Umbilical cord (tissue), 2 donors: Measurements from ENCODE around the gene SLC9A5. TPM values are rescaled to one million over a fixed set of nuclear protein-coding genes. Genes with fewer than 3 reads are reported as not detected.

Source experiments
- DNase-seq: peaks from one replicate; pipeline ENCODE4 v3.0.0-alpha.2; 2015; ENCODE audit warnings: low spot score
- total RNA-seq: library from RNA; depleted of rRNA; stranded (reverse); fragments of >200 nt; gene quantifications from one replicate; pipeline ENCODE4 v1.2.3, GENCODE V29; 2014; ENCODE audit warnings: low replicate concordance; ENCODE audit not compliant: insufficient read depth

Gene SLC9A5
- total RNA-seq, 1 donor from 2014 or later = 1.2 TPM

DNA sequence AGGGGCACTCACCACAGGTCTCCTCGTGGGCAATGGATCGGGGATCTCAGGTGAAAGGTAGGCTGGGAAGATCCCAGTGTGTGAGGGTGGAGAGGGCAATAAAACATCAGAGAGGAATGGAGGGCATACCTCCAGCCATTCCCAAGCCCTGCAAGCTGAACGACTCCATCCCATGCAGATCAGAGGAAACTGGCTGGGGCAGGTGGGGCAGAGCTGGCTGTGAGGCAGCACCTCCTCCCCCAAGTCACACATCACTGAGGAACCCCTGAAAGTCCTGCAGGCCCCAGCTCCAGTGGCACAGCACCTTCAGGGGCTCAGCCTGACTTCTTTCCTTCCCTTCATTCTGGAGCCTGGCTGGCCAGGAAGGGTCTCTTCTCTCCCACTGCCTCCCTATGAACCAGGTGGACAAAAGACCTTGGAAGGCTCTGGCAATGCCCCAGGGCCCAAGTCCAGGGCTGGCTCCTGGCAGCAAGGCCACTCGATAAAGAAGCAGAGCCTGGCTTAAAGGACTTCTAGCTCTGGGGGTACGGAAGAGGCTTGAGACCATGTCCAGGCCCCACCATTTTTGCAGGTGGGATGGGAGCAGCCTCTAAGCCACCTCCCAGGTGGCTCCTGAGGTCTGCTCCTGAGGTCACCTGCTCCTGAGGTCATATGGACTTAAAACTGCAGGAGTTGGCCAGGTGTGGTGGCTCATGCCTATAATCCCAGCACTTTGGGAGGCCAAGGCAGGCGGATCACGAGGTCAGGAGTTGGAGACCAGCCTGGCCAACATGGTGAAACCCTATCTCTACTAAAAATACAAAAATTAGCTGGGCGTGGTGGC, 35.4 kb upstream of the SLC9A5 start:
- DNase-seq = no peak

DNA sequence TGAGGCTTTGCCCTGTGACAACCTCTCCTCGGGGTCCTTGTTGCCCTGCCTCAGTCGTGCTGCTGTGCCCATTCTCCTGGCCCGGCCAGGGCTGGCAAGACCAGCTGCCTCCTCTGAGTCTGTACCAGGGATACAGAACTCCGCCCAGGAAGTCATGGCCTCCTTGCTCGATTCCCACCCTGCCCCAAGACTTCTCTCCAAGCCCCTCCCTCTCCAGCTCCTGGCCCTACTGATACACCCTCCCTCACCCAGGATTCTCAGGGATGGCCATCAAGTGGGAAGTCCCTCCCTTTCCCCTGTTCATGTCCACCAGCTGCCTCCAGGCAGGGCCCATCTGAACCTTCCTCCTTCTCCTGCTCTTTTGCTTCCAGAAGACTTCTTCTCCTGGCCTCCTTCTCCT, 33.1 kb upstream of the SLC9A5 start:
- DNase-seq = no peak

- DNase-seq = peak; percentile 63
These were observed 31.9 kb upstream of the SLC9A5 start for GRCh38 chr16:67216612-67217490.

DNA sequence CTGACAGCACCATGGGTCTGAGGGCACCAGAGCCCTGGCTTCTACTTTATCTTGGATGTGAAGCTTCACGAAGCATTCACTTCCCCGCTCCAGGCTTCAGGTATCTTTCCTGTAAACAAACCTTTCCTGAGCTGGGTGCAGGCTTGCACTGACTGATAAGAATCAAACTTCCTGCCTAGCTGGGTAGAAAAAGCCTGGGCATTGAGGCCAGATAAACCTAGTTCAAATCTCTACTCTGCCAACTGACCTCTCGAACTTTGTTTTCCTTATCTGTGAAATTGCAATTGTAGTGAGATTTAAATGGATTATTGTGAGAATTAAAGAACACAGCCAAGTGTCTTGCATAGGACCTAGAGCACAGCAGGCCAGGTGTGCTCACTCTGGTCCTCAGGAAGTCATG, 24.8 kb upstream of the SLC9A5 start:
- no peak for DNase-seq

DNA sequence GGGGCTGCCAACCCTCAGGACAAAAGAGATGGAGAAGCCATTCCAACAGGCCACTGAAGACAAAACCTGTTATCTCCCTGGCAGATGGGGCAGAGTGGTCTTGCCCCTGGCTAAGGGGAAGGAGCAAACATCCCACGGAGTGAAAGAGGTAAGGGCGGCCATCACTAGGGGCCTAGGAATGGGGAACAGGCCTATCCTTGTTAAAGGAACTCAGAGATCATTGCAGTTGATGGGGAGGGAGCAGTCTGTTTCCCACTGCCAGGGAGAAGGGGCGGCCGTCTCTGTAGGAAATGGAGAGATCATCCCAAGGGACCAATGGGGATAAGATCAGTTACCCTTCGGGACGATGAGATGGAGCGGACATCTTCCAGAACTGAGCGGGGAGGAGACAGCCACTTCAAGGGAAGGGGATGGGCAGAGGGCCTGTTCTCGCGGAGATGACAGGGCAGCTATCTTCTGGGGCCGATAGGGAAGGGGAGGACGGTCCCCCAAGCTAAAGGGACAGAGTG, 22.4 kb upstream of the SLC9A5 start:
- no peak for DNase-seq

DNA sequence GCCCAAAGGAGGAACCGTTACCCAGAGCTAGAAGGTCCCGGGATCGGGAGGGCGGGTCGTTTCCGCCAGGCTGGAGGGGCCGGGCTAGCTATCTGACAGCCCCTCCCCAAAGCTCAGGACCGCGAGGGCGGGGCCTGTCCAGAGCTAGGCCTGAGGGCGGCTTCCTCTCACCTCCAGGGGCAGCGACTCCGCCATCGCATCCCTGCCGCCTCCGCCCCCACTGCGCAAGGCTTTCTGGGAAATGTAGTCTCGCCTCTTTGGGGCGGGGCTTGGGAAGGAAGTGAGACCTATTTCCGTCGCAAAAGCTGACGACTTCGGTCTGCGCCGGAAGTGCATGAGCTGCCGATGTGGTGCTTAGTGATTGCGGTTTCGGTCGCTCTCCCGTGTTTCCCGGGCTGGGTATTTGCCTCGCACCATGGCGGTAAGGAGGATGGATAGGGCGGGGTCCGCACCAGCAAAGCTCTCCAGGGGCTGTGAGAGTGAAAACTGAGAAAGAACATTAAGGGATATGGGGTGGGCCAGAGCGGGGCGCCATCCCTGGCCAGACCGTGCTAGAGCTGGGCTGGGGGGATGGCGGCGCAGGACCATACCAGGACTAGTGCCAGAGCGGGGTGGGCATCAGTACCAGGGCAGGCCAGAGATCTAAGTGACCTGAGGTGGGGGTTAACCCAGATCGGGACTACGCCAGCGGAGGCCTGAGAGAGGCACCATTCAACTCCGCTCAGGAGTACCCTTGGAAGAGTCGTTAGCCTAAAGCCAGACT, 21.8 kb upstream of the SLC9A5 start, which contains the start of gene TMEM208:
Gene TMEM208, plus strand, starts transcription at position 327 of the 763 bp plus-strand sequence. Its CDS starts 89 bp downstream, at position 416.
- DNase-seq = peak; percentile 99

- DNase-seq = no peak
These were observed 21.2 kb upstream of the SLC9A5 start for GRCh38 chr16:67227567-67227921.

- DNase-seq = no peak
These were observed 20.6 kb upstream of the SLC9A5 start for GRCh38 chr16:67228034-67228785.

DNA sequence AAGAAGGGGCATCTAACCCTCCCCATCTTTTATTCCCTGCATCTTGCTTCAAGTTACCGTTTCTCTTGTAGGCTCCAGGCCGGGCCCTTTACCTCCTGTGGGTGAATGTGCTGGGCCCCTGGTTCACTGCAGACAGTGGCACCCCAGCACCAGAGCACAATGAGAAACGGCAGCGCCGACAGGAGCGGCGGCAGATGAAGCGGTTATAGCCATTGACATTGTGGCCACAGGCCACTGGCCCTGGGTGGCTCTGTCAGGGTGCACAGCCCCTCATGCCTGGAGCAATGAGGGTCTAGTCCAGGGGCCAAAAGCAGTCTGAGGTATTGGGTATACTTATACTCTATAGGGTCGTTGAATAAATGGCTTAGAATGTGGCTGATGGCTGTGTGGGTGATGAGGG, 19.9 kb upstream of the SLC9A5 start:
- no peak for DNase-seq

DNA sequence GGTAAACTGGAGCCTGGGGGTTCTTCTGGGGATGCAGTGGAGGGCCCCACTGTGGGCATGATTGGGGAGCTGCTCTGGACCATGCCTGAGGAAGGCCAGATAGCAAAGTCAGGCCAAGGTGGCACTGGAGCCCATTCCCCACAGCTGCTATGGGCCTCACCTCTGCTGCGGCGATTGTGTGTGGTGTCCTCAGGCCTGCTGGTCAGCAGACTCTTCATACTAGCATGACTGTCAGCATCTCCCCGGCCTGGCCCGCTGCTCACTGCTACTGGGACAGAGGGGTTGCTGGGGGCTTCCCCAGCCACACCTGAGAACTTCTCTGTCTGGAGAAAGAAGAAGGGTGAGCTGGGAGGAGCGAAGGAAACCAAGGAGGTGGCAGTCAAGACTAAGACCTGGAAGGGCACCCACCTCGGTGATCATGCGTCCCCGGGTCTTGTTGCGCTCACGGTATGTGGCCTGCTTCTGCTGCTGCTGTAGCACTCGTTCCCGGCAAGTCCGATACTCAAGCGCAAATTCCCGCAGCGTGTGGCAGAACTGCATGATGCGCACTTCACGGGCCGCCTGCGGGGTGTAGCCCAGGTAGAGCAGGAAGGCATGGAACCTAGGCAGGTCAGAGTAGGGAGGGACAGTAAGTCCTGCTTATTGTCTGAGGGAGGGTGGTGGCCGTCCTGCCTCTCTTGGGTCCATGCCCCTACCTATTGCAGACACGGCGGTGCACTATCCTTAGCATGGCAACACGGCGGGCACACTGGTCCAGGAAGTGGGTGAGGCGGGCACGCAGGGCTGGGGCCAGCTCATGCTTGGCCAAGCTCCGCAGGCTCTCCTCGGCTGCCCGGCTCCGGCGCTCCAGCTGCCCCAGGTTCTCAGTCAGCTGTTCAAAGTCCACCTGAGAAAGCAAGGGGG, 18.6 kb upstream of the SLC9A5 start:
- DNase-seq = no peak

DNA sequence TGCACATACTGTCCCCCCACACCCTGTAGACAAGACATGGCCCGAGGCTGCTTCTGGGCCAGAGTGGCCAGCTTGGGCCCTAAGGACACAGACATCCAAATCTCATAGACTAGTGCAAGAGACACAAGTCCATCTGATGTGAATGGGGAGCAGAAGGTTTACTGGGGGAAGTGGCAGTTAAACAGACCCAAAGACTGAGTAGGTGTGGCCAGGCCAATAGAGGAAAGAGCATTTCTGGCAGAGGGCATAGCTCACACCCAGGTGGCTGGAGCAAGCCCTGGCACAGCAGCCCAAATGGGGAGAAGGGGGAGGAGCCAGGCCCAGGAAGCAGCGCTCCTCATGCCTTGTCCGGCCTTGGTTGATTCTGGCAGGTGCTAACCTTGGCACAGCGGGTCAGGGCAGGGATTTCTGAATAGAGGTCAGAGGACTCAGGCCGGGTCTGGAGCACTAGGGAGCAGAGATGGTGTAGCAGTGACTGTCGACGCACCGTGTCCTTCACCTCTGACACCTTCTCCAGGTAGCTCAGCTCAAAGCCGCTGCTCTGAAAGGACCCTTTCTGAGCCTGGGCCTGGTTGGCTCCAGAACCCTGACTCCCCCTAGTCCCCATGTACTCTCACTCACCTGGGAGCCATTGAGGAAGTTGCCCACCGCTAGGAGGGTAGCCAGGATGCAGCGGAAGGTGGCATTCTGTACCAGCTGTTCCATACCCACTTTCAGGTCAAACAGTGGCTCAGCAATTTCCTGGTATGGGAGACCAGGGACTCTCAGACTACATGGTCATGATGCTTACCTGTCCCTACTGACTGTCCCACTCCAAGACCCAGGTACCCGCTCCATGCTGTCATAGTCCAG, 17.7 kb upstream of the SLC9A5 start:
- no peak for DNase-seq

DNA sequence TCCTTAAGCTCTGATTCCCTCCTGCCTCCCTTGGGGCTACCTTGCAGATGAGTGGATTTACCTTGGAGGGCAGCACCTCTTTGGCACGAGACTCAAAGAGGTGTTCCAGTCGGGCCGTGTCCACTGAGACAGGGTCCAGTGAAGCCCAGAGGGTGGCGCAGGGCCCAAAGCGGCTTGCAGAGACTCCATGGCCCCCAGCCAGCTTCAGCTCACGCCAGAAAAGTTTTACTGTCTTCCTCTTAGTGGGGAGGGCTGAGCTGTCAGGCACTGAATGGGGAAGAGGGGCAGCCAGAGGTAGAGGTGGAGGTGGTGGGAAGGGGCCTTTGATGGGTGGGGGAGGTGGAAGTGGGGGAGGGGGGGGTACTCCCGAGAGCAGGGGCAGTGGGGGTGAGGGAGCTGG, 15.2 kb upstream of the SLC9A5 start:
- no peak for DNase-seq

- DNase-seq = no peak
These were observed 14.6 kb upstream of the SLC9A5 start for GRCh38 chr16:67234180-67234597.

- no peak for DNase-seq
These were observed 12.8 kb upstream of the SLC9A5 start for GRCh38 chr16:67235816-67236562.

GRCh38 chr16:67236563-67237395, 12.0 kb upstream of the SLC9A5 start:
- no peak for DNase-seq

GRCh38 chr16:67237396-67238277, 11.1 kb upstream of the SLC9A5 start:
- no peak for DNase-seq
